ENCODE results near the gene TBX15. TPM values are rescaled to one million over a fixed set of nuclear protein-coding genes. Genes with fewer than 3 reads are reported as not detected.

The TBX15 gene
- total and polyA plus RNA-seq, 4 donors = 0.07 to 0.31 (median 0.24) TPM

- Histone ChIP-seq H3K9me3 (ENCODE audit: control insufficient read depth in 4 of 4, insufficient read depth in 3 of 4, low read length in 3 of 4) (peaks cover 0 to 7% (median 0%) of the 10 kb centered on the region in 4 donors), H3K4me3 (no peak overlapping the region), H3K27me3 (ENCODE audit: control insufficient read depth in 3 of 3, insufficient read depth in 3 of 3, low read length in 2 of 3) (peaks cover 0 to 3% (median 0%) of the 10 kb centered on the region in 3 donors), H3K9ac (ENCODE audit: insufficient read depth in 1 of 2, low read length in 2 of 2) (no peak overlapping the region), H3K4me1 (ENCODE audit: control insufficient read depth in 5 of 5, insufficient read depth in 5 of 5, low read length in 5 of 5) (no peaks in the 10 kb centered on the region), H3K36me3 (ENCODE audit: control insufficient read depth in 4 of 4, insufficient read depth in 4 of 4, low read length in 4 of 4) (no peaks in the 10 kb centered on the region), H3K27ac (ENCODE audit: low read depth in 1 of 2, low read length in 1 of 2) (no peak overlapping the region)
- ATAC-seq (ENCODE audit: insufficient read depth, low FRiP score) = no peak
- WGBS, 2 donors = 76 to 83% methylated on average over 2 of the region's 2 CpGs
- TF ChIP-seq, protein P1, sequence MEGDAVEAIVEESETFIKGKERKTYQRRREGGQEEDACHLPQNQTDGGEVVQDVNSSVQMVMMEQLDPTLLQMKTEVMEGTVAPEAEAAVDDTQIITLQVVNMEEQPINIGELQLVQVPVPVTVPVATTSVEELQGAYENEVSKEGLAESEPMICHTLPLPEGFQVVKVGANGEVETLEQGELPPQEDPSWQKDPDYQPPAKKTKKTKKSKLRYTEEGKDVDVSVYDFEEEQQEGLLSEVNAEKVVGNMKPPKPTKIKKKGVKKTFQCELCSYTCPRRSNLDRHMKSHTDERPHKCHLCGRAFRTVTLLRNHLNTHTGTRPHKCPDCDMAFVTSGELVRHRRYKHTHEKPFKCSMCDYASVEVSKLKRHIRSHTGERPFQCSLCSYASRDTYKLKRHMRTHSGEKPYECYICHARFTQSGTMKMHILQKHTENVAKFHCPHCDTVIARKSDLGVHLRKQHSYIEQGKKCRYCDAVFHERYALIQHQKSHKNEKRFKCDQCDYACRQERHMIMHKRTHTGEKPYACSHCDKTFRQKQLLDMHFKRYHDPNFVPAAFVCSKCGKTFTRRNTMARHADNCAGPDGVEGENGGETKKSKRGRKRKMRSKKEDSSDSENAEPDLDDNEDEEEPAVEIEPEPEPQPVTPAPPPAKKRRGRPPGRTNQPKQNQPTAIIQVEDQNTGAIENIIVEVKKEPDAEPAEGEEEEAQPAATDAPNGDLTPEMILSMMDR (IDR thresholded peaks at IDR 0.05; ENCODE audit: control extremely low read depth, extremely low read depth) = no peak
- DNase-seq = no peak
Measured at GRCh38 chr1:118881751-118882150, 106.4 kb downstream of the TBX15 start.

DNA sequence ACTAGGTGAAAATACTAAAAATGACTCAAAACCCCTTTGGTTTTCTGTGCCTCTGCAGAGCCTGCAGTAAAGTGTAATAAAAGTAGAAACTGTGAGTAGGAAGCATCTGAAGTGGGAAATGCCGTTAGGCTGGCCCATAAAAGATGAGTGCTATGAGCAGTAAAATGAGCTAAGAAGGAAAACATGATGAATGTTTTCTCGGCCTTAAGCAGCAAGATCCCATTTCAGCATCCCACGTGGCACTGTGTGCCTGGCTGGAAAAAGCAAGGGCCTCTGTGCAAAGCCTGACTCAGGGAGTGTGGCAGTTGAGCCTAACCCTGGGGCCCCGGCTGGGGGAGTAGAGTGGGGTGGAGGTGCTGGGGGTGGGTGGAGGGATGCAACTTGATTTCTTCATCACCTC, 109.5 kb downstream of the TBX15 start:
- Histone ChIP-seq H3K36me3 (ENCODE audit: control insufficient read depth in 4 of 4, insufficient read depth in 4 of 4, low read length in 4 of 4) (no peaks in the 10 kb centered on the region), H3K4me1 (ENCODE audit: control insufficient read depth in 5 of 5, insufficient read depth in 5 of 5, low read length in 5 of 5) (no peaks in the 10 kb centered on the region), H3K27me3 (ENCODE audit: control insufficient read depth in 3 of 3, insufficient read depth in 3 of 3, low read length in 2 of 3) (peaks cover 0 to 3% (median 0%) of the 10 kb centered on the region in 3 donors), H3K27ac (ENCODE audit: low read depth in 1 of 2, low read length in 1 of 2) (no peak overlapping the region), H3K9ac (ENCODE audit: insufficient read depth in 1 of 2, low read length in 2 of 2) (no peak overlapping the region), H3K4me3 (no peak overlapping the region), H3K9me3 (ENCODE audit: control insufficient read depth in 4 of 4, insufficient read depth in 3 of 4, low read length in 3 of 4) (peaks cover 0 to 1% (median 0%) of the 10 kb centered on the region in 4 donors)
- ATAC-seq (ENCODE audit: insufficient read depth, low FRiP score) = no peak
- TF ChIP-seq, protein P1 (IDR thresholded peaks at IDR 0.05; ENCODE audit: control extremely low read depth, extremely low read depth) = no peak
- 72 to 76% methylated on average over 4 of the region's 4 CpGs for WGBS, 2 donors
- DNase-seq = no peak

GRCh38 chr1:118877668-118878396, 110.3 kb downstream of the TBX15 start:
- no peak for ATAC-seq (ENCODE audit: insufficient read depth, low FRiP score)
- Histone ChIP-seq H3K27ac (ENCODE audit: low read depth in 1 of 2, low read length in 1 of 2) (no peak overlapping the region), H3K36me3 (ENCODE audit: control insufficient read depth in 4 of 4, insufficient read depth in 4 of 4, low read length in 4 of 4) (no peaks in the 10 kb centered on the region), H3K9ac (ENCODE audit: insufficient read depth in 1 of 2, low read length in 2 of 2) (no peak overlapping the region), H3K9me3 (ENCODE audit: control insufficient read depth in 4 of 4, insufficient read depth in 3 of 4, low read length in 3 of 4) (peaks cover 0 to 1% (median 0%) of the 10 kb centered on the region in 4 donors), H3K27me3 (ENCODE audit: control insufficient read depth in 3 of 3, insufficient read depth in 3 of 3, low read length in 2 of 3) (peaks cover 0 to 3% (median 0%) of the 10 kb centered on the region in 3 donors), H3K4me1 (ENCODE audit: control insufficient read depth in 5 of 5, insufficient read depth in 5 of 5, low read length in 5 of 5) (no peaks in the 10 kb centered on the region), H3K4me3 (no peak overlapping the region)
- WGBS, 2 donors = 60 to 76% methylated on average over 3 of the region's 3 CpGs
- TF ChIP-seq, protein P1 (IDR thresholded peaks at IDR 0.05; ENCODE audit: control extremely low read depth, extremely low read depth) = no peak
- DNase-seq = no peak

Data from lung (tissue), 12 donors.